GM23248 (cell line): ENCODE results near the gene FAM131C. TPM values are rescaled to one million over a fixed set of nuclear protein-coding genes. Genes with fewer than 3 reads are reported as not detected.
"Not testable (repeated sequence)": the region's sequence is repeated elsewhere in the genome, so short reads cannot be mapped to it uniquely, and the experiment has no call there.

ENCODE experiments used
- DNase-seq: peaks from one replicate; pipeline ENCODE4 v3.0.0-alpha.2; 2015
- H2AFZ ChIP-seq: fragments of 200-600 bp; sonication (generic); 2 replicates; pipeline ENCODE4 v1.6.1; 2016; ENCODE audit warnings: antibody characterized with exemption
- H3F3A ChIP-seq: fragments of 200-600 bp; sonication (generic); 2 replicates; pipeline ENCODE4 v1.6.1; 2016; ENCODE audit warnings: mild to moderate bottlenecking, antibody characterized with exemption, mixed run types; ENCODE audit not compliant: insufficient read depth
- H3K27ac ChIP-seq: fragments of 200-600 bp; sonication (generic); 2 replicates; pipeline ENCODE4 v1.5.1; 2016; ENCODE audit warnings: mild to moderate bottlenecking
- H3K27me3 ChIP-seq: fragments of 200-600 bp; sonication (generic); replicated peaks from 2 replicates; pipeline ENCODE4 v1.6.1; 2016; ENCODE audit warnings: mild to moderate bottlenecking; ENCODE audit not compliant: insufficient read depth
- H3K36me3 ChIP-seq: fragments of 200-600 bp; sonication (generic); 2 replicates; pipeline ENCODE4 v1.6.1; 2016; ENCODE audit warnings: low read depth, mild to moderate bottlenecking
- H3K4me1 ChIP-seq: fragments of 200-600 bp; sonication (generic); 2 replicates; pipeline ENCODE4 v1.6.1; 2016; ENCODE audit warnings: mild to moderate bottlenecking; ENCODE audit not compliant: insufficient read depth
- H3K4me2 ChIP-seq: fragments of 200-600 bp; sonication (generic); one replicate; pipeline ENCODE4 v1.6.1; 2016; ENCODE audit warnings: mild to moderate bottlenecking; ENCODE audit not compliant: unreplicated experiment
- H3K4me3 ChIP-seq: fragments of 200-600 bp; sonication (generic); 2 replicates; pipeline ENCODE4 v1.5.1; 2016; ENCODE audit warnings: mild to moderate bottlenecking
- H3K79me2 ChIP-seq: fragments of 200-600 bp; sonication (generic); 2 replicates; pipeline ENCODE4 v1.6.1; 2016; ENCODE audit warnings: mild to moderate bottlenecking; ENCODE audit not compliant: insufficient read depth
- H3K9ac ChIP-seq: fragments of 200-600 bp; sonication (generic); 2 replicates; pipeline ENCODE4 v1.6.1; 2016; ENCODE audit warnings: mild to moderate bottlenecking
- H3K9me2 ChIP-seq: fragments of 200-600 bp; sonication (generic); 2 replicates; pipeline ENCODE4 v1.6.1; 2016; ENCODE audit warnings: mixed run types, mild to moderate bottlenecking, moderate library complexity; ENCODE audit not compliant: insufficient read depth
- H3K9me3 ChIP-seq: fragments of 200-600 bp; sonication (generic); one replicate; pipeline ENCODE4 v1.6.1; 2017; ENCODE audit warnings: low read depth
- H4K20me1 ChIP-seq: fragments of 200-600 bp; sonication (generic); 2 replicates; pipeline ENCODE4 v1.6.0; 2016; ENCODE audit not compliant: insufficient read depth
- EZH2 ChIP-seq: fragments of 200-600 bp; sonication (generic); IDR thresholded peaks from 2 replicates; pipeline ENCODE4 v1.6.1; 2018; ENCODE audit warnings: antibody characterized with exemption, mild to moderate bottlenecking; ENCODE audit not compliant: insufficient read depth, poor library complexity, severe bottlenecking
- EZH2phosphoT487 ChIP-seq: fragments of 200-600 bp; sonication (generic); IDR thresholded peaks from 2 replicates; pipeline ENCODE4 v1.6.1; 2018; ENCODE audit warnings: antibody characterized with exemption, moderate library complexity, mild to moderate bottlenecking, low read depth; ENCODE audit not compliant: insufficient read depth
- WGBS, 2 experiments: methylation state at CpG; one replicate each; pipeline ENCODE4 v1.1.6; 2015 to 2017; ENCODE audit warnings: low lambda C conversion rate in 2 of 2, low coverage in 1 of 2; ENCODE audit errors: missing lambda C conversion rate in 2 of 2; 5-methylcytosine and 5-hydroxymethylcytosine counted together
- in situ Hi-C: fragments of 300-500 bp; cut with MboI; formaldehyde crosslinking; loops from 2 replicates; pipeline ENCODE4 v1.15.0; 2020
- polyA plus RNA-seq: library from polyadenylated mRNA; unstranded; fragments of >200 nt; fragmentation: Nextera tagmentation; extraction: Ambion mirVana; gene quantifications from 2 replicates; pipeline ENCODE4 v1.2.1, GENCODE V29; 2016
- total RNA-seq: library from RNA; depleted of rRNA; stranded (reverse); fragments of >200 nt; shearing (Covaris generic); gene quantifications from 2 replicates; pipeline ENCODE4 v1.2.3, GENCODE V29; 2014

FAM131C gene
- total and polyA plus RNA-seq, 2 experiments from 2014 or later, result 0.97 to 1.3 TPM

- TF ChIP-seq EZH2phosphoT487 (no peak), EZH2 (no peak)
- no peak overlapping the region for H3K4me2 ChIP-seq
- H3K9ac ChIP-seq, result no peak overlapping the region
- in situ Hi-C loops, result no loop called here
- H4K20me1 ChIP-seq, result no peaks in the 10 kb centered on the region
- H3K79me2 ChIP-seq, result no peaks in the 10 kb centered on the region
- no peaks in the 10 kb centered on the region for H3K9me3 ChIP-seq
- DNase-seq, result no peak
- no peaks in the 10 kb centered on the region for H3K27me3 ChIP-seq
- no peak overlapping the region for H3K27ac ChIP-seq
- H3K36me3 ChIP-seq, result no peaks in the 10 kb centered on the region
- H2AFZ ChIP-seq, result no peak overlapping the region
- no peaks in the 10 kb centered on the region for H3F3A ChIP-seq
- 49 to 55% methylated on average over 7 to 8 of the region's 8 CpGs for WGBS, 2 experiments
- no peaks in the 10 kb centered on the region for H3K9me2 ChIP-seq
- no peaks in the 10 kb centered on the region for H3K4me1 ChIP-seq
- H3K4me3 ChIP-seq, result no peak overlapping the region
Observed at GRCh38 chr1:16053781-16054502, 19.5 kb downstream of the FAM131C start.

- in situ Hi-C loops, H2AFZ ChIP-seq, H3K27me3 ChIP-seq, H3K36me3 ChIP-seq, H3K4me1 ChIP-seq, H3K9me2 ChIP-seq, H4K20me1 ChIP-seq, H3K27ac ChIP-seq, DNase-seq, H3K4me2 ChIP-seq, H3K9ac ChIP-seq, H3K9me3 ChIP-seq, H3K4me3 ChIP-seq, H3K79me2 ChIP-seq, H3F3A ChIP-seq: not testable (repeated sequence)
- 89% methylated on average over 10 to 12 of the region's 12 CpGs for WGBS, 2 experiments
Observed at GRCh38 chr1:16051949-16052348, 21.5 kb downstream of the FAM131C start.

- no peak for TF ChIP-seq EZH2
- no peak for TF ChIP-seq EZH2phosphoT487
- DNase-seq, result no peak
- Histone ChIP-seq H3F3A (no peaks in the 10 kb centered on the region), H3K9me3 (no peaks in the 10 kb centered on the region), H3K27ac (no peak overlapping the region), H3K4me1 (no peaks in the 10 kb centered on the region), H3K4me2 (no peak overlapping the region), H3K9ac (no peak overlapping the region), H3K27me3 (no peaks in the 10 kb centered on the region), H3K9me2 (no peaks in the 10 kb centered on the region), H3K79me2 (no peaks in the 10 kb centered on the region), H4K20me1 (no peaks in the 10 kb centered on the region), H2AFZ (no peak overlapping the region), H3K4me3 (no peak overlapping the region), H3K36me3 (no peaks in the 10 kb centered on the region)
- WGBS, 2 experiments, result 86 to 89% methylated on average over 3 of the region's 3 CpGs
- in situ Hi-C loops, result no loop called here
Observed at GRCh38 chr1:16051039-16051438, 22.4 kb downstream of the FAM131C start.

GRCh38 chr1:16050328-16050727 lies 23.1 kb downstream of the FAM131C start:
- no peaks in the 10 kb centered on the region for H4K20me1 ChIP-seq
- no peaks in the 10 kb centered on the region for H3K79me2 ChIP-seq
- H3K9me2 ChIP-seq, result no peaks in the 10 kb centered on the region
- H3K27me3 ChIP-seq, result no peaks in the 10 kb centered on the region
- 84% methylated on average over 7 of the region's 7 CpGs for WGBS, 2 experiments
- H3F3A ChIP-seq, result no peaks in the 10 kb centered on the region
- no peak overlapping the region for H3K4me3 ChIP-seq
- H3K4me2 ChIP-seq, result no peak overlapping the region
- H3K9ac ChIP-seq, result no peak overlapping the region
- DNase-seq, result no peak
- H2AFZ ChIP-seq, result no peak overlapping the region
- H3K4me1 ChIP-seq, result no peaks in the 10 kb centered on the region
- no peak overlapping the region for H3K27ac ChIP-seq
- H3K36me3 ChIP-seq, result no peaks in the 10 kb centered on the region
- TF ChIP-seq EZH2 (no peak), EZH2phosphoT487 (no peak)
- in situ Hi-C loops, result no loop called here
- no peaks in the 10 kb centered on the region for H3K9me3 ChIP-seq
